GM19397 (cell line): ENCODE data around the gene TUBGCP6.

Source experiments
- ATAC-seq: cut with Tn5 transposase; IDR thresholded peaks from one replicate; pipeline ENCODE4 v1.9.1; 2021; ENCODE audit warnings: mild to moderate bottlenecking, moderate library complexity; ENCODE audit not compliant: unreplicated experiment

Gene TUBGCP6

GRCh38 chr22:50251477-50252081 lies 6.8 kb upstream of the TUBGCP6 start:
- no peak for ATAC-seq

GRCh38 chr22:50250555-50251476 lies 6.0 kb upstream of the TUBGCP6 start, which contains the start of gene HDAC10:
Gene HDAC10 (minus strand): TSS chr22:50251265. CDS start chr22:50251032, 233 bp downstream.
- peak; percentile 65 for ATAC-seq

- ATAC-seq, result no peak
Measured at GRCh38 chr22:50250249-50250554, 5.4 kb upstream of the TUBGCP6 start.

- no peak for ATAC-seq
Measured at GRCh38 chr22:50249341-50250248, 4.8 kb upstream of the TUBGCP6 start.

- ATAC-seq, result no peak
Measured at GRCh38 chr22:50248196-50249081, 3.6 kb upstream of the TUBGCP6 start.

- ATAC-seq, result no peak
Measured at GRCh38 chr22:50247748-50248147, 2.9 kb upstream of the TUBGCP6 start.

GRCh38 chr22:50246242-50247175 lies 1.7 kb upstream of the TUBGCP6 start:
- ATAC-seq, result no peak

- peak; percentile 9 for ATAC-seq
Measured at GRCh38 chr22:50245214-50246072, 620 bp upstream of the TUBGCP6 start.

GRCh38 chr22:50243685-50244419 lies 971 bp downstream of the TUBGCP6 start:
- no peak for ATAC-seq

- ATAC-seq, result no peak
Measured at GRCh38 chr22:50242406-50242949, 2.3 kb downstream of the TUBGCP6 start.

GRCh38 chr22:50238755-50239154 lies 6.1 kb downstream of the TUBGCP6 start:
- no peak for ATAC-seq

- ATAC-seq, result no peak
Measured at GRCh38 chr22:50236731-50237409, 8.0 kb downstream of the TUBGCP6 start.

GRCh38 chr22:50233223-50233622 lies 11.6 kb downstream of the TUBGCP6 start:
- no peak for ATAC-seq

GRCh38 chr22:50232481-50233151 lies 12.2 kb downstream of the TUBGCP6 start:
- ATAC-seq, result no peak

GRCh38 chr22:50229370-50229769 lies 15.5 kb downstream of the TUBGCP6 start:
- ATAC-seq, result no peak

- no peak for ATAC-seq
Measured at GRCh38 chr22:50228366-50228765, 16.5 kb downstream of the TUBGCP6 start.
